ENCODE measurements around the gene ABHD17C. TPM values are rescaled to one million over a fixed set of nuclear protein-coding genes. Genes with fewer than 3 reads are reported as not detected.

ABHD17C gene
- total and polyA plus RNA-seq, 2 of the 8 experiments (the other 6 are each of a cell fraction or from before 2014, with no cell fraction given): 20.2 to 29.8 TPM

GRCh38 chr15:80769829-80770705 lies 75.0 kb downstream of the ABHD17C start:
- H3K23me2 ChIP-seq (ENCODE audit: low read depth, low read length): no peaks in the 10 kb centered on the region
- H3K14ac ChIP-seq (ENCODE audit: insufficient read length): no peak overlapping the region
- ChIA-PET CTCF (ENCODE audit: partially characterized antibody) (interaction anchor here (1.1 to 1.7 kb wide), 2 partner anchors 9 to 38 kb away, joined by 3 to 5 read pairs; partner anchors contain the start of gene CEMIP), POLR2A (ENCODE audit: partially characterized antibody) (no interaction called here)
- H3K79me2 ChIP-seq (ENCODE audit: control insufficient read depth in 1 of 2, insufficient read depth in 2 of 2, low read length in 2 of 2): no peaks in the 10 kb centered on the region
- no peaks in the 10 kb centered on the region for H3K36me3 ChIP-seq (ENCODE audit: control insufficient read depth in 2 of 4, insufficient read depth in 4 of 4, low read length in 3 of 4)
- H2BK12ac ChIP-seq (ENCODE audit: low read depth, low read length): no peak overlapping the region
- TF ChIP-seq, protein P1, sequence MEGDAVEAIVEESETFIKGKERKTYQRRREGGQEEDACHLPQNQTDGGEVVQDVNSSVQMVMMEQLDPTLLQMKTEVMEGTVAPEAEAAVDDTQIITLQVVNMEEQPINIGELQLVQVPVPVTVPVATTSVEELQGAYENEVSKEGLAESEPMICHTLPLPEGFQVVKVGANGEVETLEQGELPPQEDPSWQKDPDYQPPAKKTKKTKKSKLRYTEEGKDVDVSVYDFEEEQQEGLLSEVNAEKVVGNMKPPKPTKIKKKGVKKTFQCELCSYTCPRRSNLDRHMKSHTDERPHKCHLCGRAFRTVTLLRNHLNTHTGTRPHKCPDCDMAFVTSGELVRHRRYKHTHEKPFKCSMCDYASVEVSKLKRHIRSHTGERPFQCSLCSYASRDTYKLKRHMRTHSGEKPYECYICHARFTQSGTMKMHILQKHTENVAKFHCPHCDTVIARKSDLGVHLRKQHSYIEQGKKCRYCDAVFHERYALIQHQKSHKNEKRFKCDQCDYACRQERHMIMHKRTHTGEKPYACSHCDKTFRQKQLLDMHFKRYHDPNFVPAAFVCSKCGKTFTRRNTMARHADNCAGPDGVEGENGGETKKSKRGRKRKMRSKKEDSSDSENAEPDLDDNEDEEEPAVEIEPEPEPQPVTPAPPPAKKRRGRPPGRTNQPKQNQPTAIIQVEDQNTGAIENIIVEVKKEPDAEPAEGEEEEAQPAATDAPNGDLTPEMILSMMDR (IDR thresholded peaks at IDR 0.05; ENCODE audit: control extremely low read depth in 1 of 3, insufficient read depth in 1 of 3, low read depth in 1 of 3, low read length in 3 of 3): no peak
- TF ChIP-seq POLR2A (IDR thresholded peaks at IDR 0.05; ENCODE audit: control extremely low read depth in 1 of 2, low read depth in 2 of 2, low read length in 2 of 2) (no peak), SIN3A (conservative IDR thresholded peaks at IDR 0.05 in 1 of 2, IDR thresholded peaks at IDR 0.05 in 1 of 2; ENCODE audit: low read depth in 1 of 2, low read length in 2 of 2) (no peak), SIX5 (IDR thresholded peaks at IDR 0.05; ENCODE audit: low read depth, low read length) (no peak), KDM1A (IDR thresholded peaks at IDR 0.05; ENCODE audit: borderline replicate concordance, low read length) (no peak), E2F6 (IDR thresholded peaks at IDR 0.05) (no peak)
- no peak overlapping the region; the same call in 1 of the 2 replicates for H2BK15ac ChIP-seq (ENCODE audit: low read length)
- no peak overlapping the region for H3K4me3 ChIP-seq (ENCODE audit: extremely low read depth in 1 of 4, insufficient read depth in 2 of 4, low read depth in 3 of 4, low read length in 4 of 4)
- H2AFZ ChIP-seq (ENCODE audit: low read length): no peak overlapping the region
- no peaks in the 10 kb centered on the region for H3K27me3 ChIP-seq (replicated peaks in 1 of 4; ENCODE audit: control insufficient read depth in 3 of 4, extremely low read depth in 1 of 4, insufficient read depth in 3 of 4, low read length in 3 of 4)
- no peaks in the 10 kb centered on the region for H3K9me3 ChIP-seq (ENCODE audit: insufficient read depth in 2 of 2, low read depth in 1 of 2, low read length in 1 of 2)
- no peak overlapping the region for H3K4ac ChIP-seq (replicated peaks; ENCODE audit: insufficient read length, low read depth, low read length)
- H4K91ac ChIP-seq (replicated peaks; ENCODE audit: insufficient read length, low read length): no peak overlapping the region
- H3K4me1 ChIP-seq (replicated peaks in 1 of 4; ENCODE audit: control insufficient read depth in 3 of 4, insufficient read depth in 4 of 4, low read length in 3 of 4): no peaks in the 10 kb centered on the region
- WGBS, 2 experiments (ENCODE audit: extremely low coverage in 1 of 2, insufficient coverage in 1 of 2, insufficient read length in 1 of 2, insufficient replicate concordance in 2 of 2, low coverage in 1 of 2, low lambda C conversion rate in 2 of 2, missing lambda C conversion rate in 1 of 2): 91% methylated on average over 7 of the region's 7 CpGs; no CpG with 5 or more reads in 1 of the 2 experiments
- DNase-seq (ENCODE audit: low read depth in 1 of 2, low spot score in 2 of 2) (no peak), FAIRE-seq (no peak)
- no peaks in the 10 kb centered on the region for H3K79me1 ChIP-seq (ENCODE audit: low read depth, low read length)
- H3K9ac ChIP-seq (replicated peaks in 1 of 4; ENCODE audit: extremely low read depth in 1 of 4, low read depth in 3 of 4, low read length in 3 of 4): no peak overlapping the region
- H4K5ac ChIP-seq (ENCODE audit: insufficient read length, low read depth, low read length): no peak overlapping the region
- H4K20me1 ChIP-seq (replicated peaks in 1 of 2; ENCODE audit: control insufficient read depth in 1 of 2, insufficient read depth in 2 of 2, low read length in 2 of 2): no peaks in the 10 kb centered on the region
- no peak overlapping the region for H3K18ac ChIP-seq (ENCODE audit: extremely low read depth, low read length)
- H3K56ac ChIP-seq (replicated peaks; ENCODE audit: insufficient read length, low read depth, low read length): no peak overlapping the region
- no peak overlapping the region for H2BK120ac ChIP-seq (replicated peaks; ENCODE audit: low read depth, low read length)
- H2BK20ac ChIP-seq (ENCODE audit: low read length): no peak overlapping the region
- H2BK5ac ChIP-seq (ENCODE audit: low read depth, low read length): no peak overlapping the region
- H3K27ac ChIP-seq (ENCODE audit: low read depth, low read length): no peak overlapping the region
- no peak overlapping the region for H3K23ac ChIP-seq (ENCODE audit: insufficient read length)
- no peak overlapping the region for H3K4me2 ChIP-seq (ENCODE audit: insufficient read depth in 1 of 2, low read depth in 2 of 2, low read length in 2 of 2)
- no peak overlapping the region for H4K8ac ChIP-seq (ENCODE audit: extremely low read depth, insufficient read depth, low read length)
- H2AK5ac ChIP-seq (ENCODE audit: low read depth, low read length): no peak overlapping the region

All from H1 (cell line).